Endometrial microvascular endothelial cells (primary cell): ENCODE results near the gene CTNNA2. TPM values are rescaled to one million over a fixed set of nuclear protein-coding genes. Genes with fewer than 3 reads are reported as not detected.

Experiments
- in situ Hi-C: cut with HindIII; loops from 2 replicates; pipeline ENCODE4 v1.10.0; 2017; ENCODE audit warnings: low sequenced_read_pairs, low pct_unique_long_range_greater_than_20kb; ENCODE audit errors: inconsistent ontology term
- total RNA-seq: library from RNA; depleted of rRNA; stranded (reverse); fragments of >200 nt; gene quantifications from one replicate; pipeline ENCODE4 v1.2.3, GENCODE V29; 2015; ENCODE audit errors: inconsistent ontology term

The CTNNA2 gene
- total RNA-seq, 1 donor from 2014 or later, result not detected

DNA sequence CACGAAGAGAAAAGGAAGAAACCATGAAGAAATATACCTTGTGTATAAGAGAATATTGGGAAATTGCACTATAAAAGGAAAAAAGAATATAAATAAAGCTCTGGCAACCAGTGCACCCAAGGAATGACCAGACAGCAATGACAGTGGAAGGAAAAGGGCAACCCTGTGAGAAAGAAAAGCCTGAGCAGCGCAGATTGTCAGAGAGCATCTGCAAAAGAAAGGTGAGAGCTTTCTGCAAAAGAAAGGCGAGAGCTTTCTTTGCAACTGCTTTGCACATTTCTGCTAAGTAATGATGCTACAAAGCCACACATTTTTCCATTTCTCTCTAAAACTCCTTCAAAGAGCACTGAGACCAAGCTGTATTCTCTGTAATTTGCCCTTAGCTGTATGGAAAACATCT, 83.6 kb downstream of the CTNNA2 start:
- in situ Hi-C loops, result no loop called here

DNA sequence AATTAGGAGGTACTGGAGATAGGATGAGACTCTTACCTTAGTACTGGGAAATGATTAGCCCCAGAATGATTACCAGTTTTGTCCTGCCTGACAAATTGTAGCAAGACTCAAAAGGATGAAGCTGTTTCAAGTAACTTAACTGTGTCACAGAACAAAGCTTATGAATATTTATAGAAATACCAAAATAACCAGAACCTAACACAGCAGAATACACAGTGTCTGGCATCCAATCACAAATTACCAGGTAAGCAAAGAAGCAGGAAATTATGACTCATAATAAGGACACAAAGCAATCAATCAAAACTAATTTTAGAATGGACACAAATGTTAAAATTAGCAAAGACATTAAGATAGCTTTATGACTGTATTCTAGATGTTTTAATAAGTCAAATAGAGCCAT, 91.9 kb downstream of the CTNNA2 start:
- in situ Hi-C loops, result no loop called here

DNA sequence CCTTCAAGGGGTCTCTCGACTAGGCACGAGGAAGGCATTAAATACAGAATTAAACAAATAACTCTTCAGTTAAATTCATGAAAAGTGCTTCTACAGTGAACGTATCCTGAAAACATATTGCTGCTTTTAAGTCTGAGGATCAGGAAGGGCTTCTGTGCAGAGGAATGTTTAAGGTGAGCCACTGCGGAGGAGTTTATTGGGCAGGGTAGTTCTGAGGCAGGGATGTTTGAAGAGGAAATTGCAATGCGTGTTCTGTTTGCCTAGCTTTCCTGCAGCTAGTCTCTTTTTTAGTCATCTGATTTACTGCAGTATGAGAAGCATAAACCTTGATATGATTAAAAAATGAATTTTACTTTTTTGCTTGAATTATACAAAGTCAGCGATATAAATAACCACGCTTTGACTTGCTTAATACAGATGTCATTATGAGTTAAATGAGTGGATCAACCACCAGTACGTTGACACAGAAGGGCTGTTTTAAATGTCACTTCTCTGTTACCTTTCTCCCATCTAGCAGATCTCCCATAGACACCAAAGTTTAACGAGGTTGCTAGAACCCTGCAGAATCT, 98.7 kb downstream of the CTNNA2 start:
- in situ Hi-C loops, result no loop called here

DNA sequence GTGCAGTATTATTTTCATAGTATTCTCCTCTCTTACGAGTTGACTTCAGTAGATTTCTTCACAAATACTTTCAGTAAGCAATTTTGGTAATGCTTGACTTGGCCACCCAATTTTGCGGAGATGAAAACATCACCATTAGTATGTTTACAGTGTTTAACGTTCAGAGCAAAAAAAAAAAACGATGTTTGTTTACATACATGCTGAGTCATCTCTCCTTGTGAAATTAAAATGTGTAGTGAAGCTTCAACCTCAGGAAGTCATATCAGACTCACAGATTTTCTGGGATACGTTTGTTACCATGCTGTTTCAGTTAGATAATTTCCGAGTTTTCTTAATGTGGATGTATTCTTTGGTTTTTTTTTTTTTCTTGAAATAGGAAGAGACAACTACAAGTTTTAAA, 100.1 kb downstream of the CTNNA2 start:
- in situ Hi-C loops, result no loop called here

DNA sequence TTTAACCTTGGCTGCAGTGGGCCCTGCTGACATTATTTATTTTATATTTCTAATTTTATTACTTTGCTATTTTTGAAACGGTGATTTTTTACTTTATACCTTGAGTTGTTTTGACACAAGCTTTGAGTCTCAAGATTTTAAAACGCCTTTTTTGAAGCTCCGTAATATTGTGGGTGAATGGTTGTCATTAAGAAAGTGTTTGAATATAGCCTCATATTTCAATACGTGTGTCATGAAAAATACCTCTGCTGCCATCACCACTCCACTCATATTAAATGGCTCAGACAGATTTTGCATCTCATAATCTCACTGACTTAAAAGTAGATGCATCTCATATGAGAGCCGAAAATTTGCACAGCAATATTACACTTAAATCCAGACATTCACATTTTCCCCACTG, 106.6 kb downstream of the CTNNA2 start:
- in situ Hi-C loops, result no loop called here

DNA sequence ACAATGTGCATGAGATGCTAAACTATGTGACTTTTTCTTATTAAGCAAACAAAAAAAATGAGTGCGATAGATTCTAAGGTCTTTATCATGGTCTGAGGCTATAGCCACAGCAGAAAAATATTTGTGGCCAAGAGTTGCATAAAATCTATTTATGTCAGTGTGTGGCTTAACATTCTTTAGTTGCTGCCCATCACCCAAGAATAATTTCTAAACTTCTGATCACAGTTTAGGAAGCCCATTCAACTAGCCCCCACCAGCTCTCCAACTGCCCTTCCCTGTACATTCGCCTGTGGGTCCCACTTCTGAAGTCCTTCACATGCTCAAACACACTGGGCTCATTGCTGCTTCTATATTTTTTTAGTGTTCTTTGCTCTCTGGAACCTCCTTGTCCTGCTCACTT, 107.1 kb downstream of the CTNNA2 start:
- in situ Hi-C loops, result no loop called here

DNA sequence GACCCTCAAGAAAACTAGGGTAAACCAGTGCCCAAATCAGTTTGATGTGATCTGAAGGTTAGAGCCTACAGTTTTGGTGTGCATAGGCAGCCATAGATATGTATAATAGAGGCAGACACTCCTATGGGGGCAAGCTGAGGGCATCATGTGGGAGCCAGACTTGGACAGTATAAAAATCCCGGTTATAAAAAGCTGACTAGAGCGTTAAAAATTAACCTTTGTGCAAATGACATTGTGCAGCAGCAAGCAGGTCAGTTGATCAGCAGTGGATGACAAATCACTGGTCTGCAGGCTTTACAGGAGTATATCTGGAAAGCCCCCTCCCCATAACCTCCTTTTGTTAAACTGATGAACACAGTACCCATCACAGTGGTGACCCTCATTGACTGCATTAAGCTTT, 107.8 kb downstream of the CTNNA2 start:
- in situ Hi-C loops, result no loop called here

DNA sequence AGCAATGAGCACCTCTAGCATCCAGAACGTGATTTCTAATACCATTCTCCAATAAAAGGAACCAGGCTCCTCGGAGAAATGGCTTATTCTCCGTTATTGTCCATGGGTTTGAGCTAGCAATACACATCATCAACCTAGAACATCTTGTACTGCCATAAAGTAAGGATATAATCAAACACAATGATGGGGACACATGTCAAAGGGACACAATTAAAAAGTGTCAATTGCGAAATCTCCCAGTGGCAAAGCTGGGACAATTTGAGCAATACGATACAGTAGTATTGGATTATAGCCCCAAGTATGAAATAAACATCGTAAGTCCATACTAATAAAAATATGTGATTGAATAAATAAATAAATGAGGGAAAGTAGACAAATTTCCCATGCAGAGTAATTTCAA, 108.4 kb downstream of the CTNNA2 start:
- in situ Hi-C loops, result no loop called here

DNA sequence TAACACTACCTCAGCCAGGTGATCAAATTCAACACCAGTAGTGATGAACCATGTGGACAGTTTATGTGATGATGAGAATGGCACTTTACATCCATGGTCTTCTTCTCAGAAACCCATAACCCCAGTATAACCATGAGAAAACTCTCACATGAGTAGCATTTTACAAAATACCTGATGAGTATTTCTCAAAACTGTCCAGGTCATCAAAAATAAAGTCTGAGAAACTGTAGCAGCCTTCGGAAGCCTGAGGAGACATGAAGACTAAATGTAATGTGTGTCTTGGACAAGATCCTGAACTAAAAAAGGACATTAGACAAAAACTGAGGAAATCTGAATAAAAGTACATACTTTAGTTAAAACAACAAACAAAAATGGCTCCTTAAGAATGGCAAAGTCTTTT, 108.9 kb downstream of the CTNNA2 start:
- in situ Hi-C loops, result no loop called here

DNA sequence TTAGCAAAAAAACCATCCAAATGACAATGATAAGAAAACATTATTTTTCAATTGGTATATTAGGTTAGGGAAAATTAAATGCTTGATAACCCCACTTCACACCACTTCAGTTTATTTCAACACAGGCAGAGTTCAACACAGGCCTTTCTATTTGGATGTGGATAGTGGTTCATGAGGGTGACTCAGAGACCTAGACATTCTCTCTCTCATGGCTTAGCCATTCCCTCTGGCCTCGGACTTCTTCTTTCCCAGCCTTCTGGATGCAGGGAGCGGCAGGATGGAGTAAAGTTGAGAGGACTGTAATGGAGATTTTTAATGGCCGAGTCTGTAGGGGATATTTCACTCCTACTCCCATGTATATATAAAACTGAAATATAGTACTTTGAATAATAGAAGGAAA, 109.7 kb downstream of the CTNNA2 start:
- in situ Hi-C loops, result no loop called here

DNA sequence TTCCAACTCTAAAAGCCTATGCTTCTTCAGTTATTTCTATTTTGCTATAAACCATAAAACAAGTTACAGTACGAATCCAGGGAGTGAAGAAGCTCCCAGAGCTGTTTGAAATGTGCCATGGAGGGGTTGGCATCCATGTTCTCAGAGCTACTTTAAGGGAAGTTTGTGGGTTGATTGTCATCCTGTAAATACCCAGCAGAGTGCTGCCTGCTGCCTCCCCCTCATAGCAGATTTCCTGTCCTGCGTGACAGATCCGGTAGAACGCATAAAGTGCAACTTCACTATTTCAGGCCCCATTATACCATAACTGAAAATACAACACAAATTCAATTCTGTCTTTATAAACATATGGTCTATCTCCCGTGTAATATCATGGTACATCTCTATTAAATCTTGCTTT, 114.4 kb downstream of the CTNNA2 start:
- in situ Hi-C loops, result no loop called here

DNA sequence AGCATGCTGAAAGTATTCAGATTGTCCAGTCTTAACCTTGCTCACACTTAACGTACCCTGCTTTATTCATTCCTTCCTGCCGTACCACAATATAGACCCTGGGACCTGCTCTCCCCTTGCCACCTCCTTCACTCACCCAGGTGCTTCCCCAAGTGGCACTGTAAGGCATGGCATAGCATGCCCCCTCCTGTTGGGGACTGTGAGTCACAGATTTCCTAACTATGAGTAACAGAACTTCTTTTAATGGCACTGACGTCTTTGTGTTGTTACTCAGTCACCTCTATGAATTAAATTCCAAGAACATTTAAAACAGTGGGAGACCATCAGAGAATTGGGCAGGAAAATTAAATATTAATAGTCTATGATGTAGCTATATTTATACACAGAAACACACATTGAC, 117.2 kb downstream of the CTNNA2 start:
- in situ Hi-C loops, result no loop called here

DNA sequence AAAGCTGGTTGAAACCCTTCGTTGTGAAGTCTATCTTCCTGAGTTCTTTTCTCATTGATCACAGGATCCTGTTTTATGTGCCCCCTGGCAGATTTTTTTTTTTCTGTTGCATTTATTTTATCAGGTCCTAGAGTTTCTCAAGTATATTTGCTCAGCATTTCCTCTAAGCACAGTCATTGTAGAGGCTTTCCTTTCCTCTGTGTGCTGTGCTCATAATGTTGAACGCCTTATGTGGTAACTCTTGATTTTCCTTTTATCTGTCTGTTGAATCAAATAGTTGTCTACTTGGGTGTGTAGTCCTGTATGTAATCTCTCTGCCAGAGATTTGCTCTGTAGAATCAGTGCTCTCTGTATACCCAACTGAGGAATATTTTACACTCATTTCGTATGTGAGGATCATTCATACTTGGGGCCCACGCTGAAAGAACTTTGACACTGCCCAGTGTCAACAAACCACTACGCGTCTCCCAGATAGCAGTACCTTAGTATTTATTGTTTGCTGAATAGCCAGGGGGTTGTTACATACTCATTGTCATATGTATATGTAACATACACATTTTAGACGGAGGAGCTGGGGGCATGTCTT, 118.2 kb downstream of the CTNNA2 start:
- in situ Hi-C loops, result no loop called here

DNA sequence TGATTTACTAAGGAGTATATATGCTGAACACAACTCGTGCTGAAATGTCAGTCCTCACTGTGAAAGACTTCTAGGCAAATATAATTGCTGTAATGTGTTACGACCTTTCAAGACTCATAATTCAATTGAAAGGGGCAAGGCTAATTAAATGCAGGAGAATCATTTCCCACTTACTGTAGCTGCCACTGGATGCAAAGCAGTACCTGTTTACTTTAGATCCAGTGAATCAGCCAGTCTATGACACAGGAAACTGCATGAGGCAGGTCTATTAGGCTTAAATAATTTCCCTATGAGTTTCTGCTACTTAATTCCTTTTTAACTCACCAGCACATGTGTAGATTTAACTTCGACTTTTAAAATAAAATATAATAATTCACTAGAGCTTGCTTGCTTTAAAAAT, 125.6 kb downstream of the CTNNA2 start:
- in situ Hi-C loops, result no loop called here

DNA sequence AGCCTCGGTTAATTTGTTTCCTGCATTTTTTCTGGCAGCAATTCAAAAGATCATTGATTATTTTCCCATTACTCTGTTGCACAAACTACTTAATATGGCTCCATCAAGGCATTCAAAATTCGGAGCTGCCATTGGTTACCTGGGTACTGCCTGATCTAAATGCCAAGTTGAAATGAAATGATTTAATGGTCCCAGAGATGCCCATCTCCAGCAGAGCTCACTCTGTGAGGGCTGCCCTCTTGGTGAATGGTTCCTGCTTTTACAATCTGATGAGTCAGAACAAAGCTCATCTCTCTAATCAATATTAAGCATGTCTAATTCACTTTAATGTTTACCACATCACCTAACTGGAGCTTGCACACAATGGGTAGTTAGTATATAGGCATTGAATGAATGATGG, 126.1 kb downstream of the CTNNA2 start:
- in situ Hi-C loops, result no loop called here

DNA sequence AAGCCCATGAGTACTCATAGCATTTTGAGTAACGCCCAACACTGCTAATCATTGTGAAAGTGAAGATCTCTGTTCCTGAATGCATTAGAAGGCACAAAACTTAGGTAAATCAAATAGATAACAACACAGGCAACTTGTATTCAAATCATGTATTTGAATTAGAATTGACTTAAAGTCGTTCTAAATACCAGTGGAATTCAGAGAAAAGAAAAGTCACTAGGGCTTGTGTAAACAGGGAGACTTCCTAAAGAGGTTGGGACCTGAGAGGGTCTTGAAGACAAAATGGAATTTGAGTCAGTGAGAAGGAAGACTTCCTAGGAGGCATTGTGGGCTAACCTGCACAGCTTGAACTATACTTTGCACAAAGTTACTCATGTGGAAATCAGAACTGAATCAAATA, 127.2 kb downstream of the CTNNA2 start:
- in situ Hi-C loops, result no loop called here

DNA sequence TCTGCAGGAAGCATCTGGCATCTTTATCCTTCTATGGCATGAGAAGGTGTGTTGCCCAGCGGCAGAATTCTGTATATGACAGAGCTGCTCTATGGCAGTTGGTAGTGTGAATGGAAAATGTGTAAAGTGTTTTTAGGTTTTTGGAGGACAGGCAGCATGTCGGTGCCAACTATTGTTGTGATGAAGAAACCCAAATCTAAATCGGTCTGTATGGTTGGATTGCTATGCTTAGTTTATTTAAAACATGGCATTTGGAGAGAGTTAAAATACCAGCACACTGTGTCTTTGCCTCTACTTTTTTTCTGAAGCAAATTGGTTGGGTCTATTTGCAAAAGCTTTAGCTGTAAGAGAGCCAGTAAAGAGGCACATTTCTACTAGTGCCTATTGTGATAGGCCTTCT, 136.7 kb downstream of the CTNNA2 start:
- in situ Hi-C loops, result no loop called here

DNA sequence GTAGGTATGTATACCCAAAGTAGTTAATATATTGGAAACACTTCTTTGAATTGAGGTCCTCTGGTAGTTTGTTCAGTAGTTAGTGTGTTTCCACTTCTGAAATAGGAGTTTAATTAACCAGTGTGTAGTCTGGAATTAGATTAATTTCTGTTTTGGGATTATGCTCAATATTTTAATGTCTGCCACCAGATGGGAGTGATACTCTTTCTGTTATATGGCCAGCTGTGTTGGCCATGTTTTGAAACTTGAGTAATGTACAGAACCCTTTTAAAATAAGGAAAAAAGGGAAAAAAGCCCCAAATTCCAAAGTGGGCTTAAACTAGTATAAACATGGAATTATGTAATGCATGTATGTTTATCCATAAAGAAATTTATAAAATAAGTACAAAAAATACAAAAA, 147.7 kb downstream of the CTNNA2 start:
- in situ Hi-C loops, result no loop called here

DNA sequence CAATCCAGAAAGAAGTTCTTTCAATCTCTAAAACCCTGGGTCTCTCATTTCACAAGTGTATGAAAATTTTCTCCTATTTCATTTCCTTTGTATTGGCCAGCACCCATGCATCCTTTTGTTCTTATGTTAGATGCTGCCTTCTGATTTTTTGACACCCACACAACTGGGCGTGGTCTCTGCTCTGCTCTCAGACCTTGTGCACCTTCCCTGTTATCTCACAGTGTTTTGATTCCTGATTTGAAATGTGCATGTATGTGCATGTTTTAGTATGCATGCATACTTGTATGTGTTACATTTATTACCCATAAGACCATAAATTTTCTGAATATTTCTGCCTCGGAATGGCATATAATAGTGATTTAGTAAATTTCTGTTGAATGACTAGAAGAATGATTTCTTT, 152.2 kb downstream of the CTNNA2 start:
- in situ Hi-C loops, result no loop called here

DNA sequence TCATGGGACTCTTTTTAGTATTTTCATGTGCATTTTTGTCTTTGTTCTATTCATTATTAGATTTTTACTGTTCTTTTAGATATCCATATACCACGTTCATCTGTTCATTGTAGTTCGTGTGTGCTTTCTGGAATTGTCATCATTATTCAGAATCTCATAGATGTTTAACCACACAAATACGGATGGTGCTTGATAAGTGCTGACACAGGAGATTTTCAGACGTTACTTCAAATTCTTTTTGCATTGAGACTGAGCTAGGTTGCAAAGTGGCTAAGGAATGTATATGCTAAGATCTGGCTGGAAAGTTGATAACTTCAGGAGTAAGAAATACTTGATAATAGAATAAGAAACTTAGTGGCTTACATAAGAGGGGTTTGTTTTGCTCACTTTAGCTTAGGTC, 153.6 kb downstream of the CTNNA2 start:
- in situ Hi-C loops, result no loop called here

DNA sequence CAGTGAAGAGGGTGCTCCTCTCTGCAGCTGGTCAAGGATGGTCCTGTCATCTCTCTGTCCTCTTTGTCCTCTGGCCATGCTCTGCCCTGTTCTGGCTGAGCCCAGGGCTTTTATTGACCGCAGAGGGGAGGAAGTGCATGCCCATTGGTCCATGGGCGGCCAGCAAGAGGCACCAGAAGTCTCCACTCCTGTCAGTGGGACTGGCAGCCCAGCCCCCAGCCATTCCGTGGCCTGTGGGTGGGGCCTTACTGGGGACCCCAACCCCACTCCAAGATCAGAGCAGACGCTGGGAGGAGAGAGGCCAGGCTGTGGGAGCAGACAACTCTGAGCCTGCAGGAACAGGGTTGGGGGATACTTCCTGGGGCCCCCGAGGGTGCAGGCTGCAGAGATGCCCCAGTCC, 156.9 kb downstream of the CTNNA2 start:
- in situ Hi-C loops, result no loop called here
